NCI-H1092 treated with DMSO at 0.1 percent for 48 hours (cell line): ENCODE results near the gene NFE2L1.
"Not testable (repeated sequence)": the region's sequence is repeated elsewhere in the genome, so short reads cannot be mapped to it uniquely, and the experiment has no call there.

ENCODE experiments used
- DNase-seq: peaks from one replicate; lab custom pipeline; 2025; lab: John Stamatoyannopoulos, UW

NFE2L1 gene

DNA sequence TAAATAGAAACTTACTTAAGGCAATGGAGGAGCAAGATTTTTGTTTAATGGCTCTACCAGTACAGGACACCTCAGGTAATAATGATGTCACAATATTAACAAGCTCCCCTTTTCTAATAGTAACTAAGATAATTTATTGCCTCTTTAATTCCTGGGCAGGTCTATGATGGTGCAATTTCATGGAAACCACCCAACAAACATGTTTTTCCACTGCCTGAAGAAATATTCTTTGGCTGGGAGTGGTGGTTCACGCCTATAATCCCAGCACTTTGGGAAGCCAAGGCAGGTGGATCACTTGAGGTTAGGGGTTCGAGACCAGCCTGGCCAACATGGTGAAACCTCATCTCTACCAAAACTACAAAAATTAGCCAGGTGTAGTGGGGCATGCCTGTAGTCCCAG is 19.6 kb downstream of the NFE2L1 start:
- DNase-seq: not testable (repeated sequence)

DNA sequence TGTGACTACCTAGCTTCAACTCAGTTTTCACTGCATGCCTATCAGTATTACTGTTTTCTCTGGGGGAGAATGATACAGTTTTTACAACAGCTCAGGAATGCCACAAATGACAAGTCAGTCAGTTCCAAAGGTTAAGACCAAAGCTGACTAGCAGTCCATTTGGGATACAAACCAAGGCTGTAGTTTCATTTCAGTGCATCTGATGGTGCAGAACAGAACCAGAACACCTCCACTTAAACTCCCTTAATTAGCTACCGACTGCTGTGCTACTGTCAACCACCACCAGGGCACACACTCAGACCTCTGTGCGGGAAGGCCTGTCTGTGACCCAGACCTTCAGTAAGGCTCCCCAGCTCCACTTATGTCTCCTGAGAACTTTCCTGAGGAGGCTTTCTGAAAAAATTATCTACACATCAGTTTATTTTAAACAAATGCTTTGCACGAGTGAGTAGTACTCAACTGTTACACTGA is 20.4 kb downstream of the NFE2L1 start:
- DNase-seq: no peak

GRCh38 chr17:48070195-48070594 is 22.0 kb downstream of the NFE2L1 start:
- no peak for DNase-seq

DNA sequence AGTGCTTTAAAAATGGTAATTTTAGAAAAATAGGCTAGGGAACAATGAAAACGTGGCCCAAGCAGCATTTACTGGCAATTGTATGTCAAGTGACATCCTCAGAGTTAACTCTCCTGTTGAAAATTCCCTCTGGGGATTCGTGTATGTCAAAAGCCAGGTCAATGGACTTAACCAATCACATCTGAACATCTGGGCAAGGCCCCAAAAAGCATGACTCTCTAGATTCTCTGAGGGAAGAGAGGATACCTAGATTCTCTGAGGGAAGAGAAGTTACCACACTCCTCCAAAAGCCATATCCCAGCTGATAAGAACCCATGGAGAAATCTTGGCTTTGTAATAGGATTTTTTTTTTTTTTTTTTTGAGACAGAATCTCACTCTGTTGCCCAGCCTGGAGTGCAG is 23.5 kb downstream of the NFE2L1 start:
- DNase-seq: no peak

GRCh38 chr17:48072811-48073210 is 24.7 kb downstream of the NFE2L1 start:
- not testable (repeated sequence) for DNase-seq

- DNase-seq: not testable (repeated sequence)
Observed at GRCh38 chr17:48073566-48074094, 25.5 kb downstream of the NFE2L1 start.

GRCh38 chr17:48074322-48075081 is 26.3 kb downstream of the NFE2L1 start:
- peak; percentile 34 for DNase-seq

GRCh38 chr17:48077152-48077551 is 29.0 kb downstream of the NFE2L1 start:
- DNase-seq: not testable (repeated sequence)

GRCh38 chr17:48081858-48082257 is 33.7 kb downstream of the NFE2L1 start:
- DNase-seq: no peak

GRCh38 chr17:48084932-48085331 is 36.8 kb downstream of the NFE2L1 start:
- DNase-seq: no peak

GRCh38 chr17:48093341-48094045 is 45.3 kb downstream of the NFE2L1 start:
- no peak for DNase-seq

DNA sequence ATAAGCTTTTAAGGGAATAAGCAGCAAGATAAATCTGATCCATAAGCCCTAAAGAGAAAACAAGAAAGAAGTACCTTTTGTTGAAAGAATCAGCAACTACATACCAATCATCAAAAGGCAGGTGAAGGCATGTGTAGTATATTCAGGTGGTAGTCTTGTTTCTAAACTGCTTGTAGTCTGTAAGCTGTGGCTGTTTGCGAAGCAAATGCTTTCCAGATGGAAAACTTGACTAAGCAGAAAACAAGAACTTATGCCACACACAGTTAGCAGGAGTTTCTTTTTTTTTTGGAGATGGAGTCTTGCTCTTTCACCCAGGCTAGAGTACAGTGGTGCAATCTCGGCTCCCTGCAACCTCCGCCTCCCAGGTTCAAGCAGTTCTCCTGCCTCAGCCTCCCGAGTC is 47.5 kb downstream of the NFE2L1 start:
- DNase-seq: no peak

GRCh38 chr17:48100160-48100559 is 52.0 kb downstream of the NFE2L1 start:
- no peak for DNase-seq

- peak; percentile 66 for DNase-seq
Observed at GRCh38 chr17:48100591-48101011, 52.4 kb downstream of the NFE2L1 start.

DNA sequence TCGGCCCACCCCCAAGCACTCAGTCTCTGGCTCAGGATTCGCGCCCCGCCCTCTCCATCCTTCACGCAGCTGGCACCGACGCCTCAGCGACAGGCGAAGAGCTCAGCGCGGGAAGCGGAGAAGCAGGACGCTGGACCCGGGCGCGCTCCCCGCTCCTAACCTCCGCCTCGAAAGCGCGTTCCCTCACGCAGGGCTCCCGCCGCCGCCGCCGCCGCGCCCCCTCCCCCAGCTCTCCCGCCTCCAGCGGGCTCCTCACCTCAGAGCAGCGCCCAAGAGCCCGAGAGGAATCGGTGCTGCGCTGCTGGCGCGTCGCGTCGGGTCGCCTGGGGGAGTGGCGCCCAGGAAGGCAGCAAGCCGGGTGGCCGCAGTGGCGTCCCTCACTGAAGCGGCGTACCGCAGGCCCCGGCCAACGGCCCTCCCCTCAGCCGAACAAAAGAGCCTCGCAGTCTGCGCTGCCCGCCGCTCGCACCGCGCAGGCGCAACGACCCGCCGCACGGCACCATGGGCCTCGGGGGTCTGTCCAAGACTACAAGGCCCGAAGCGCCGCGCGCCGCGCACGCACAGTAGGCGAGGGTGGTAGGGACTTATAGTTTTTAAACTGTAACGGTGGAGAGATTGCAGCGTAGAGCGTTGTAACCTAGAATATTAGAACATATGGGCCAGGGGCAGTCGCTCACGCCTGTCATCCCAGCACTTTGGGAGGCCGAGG is 53.0 kb downstream of the NFE2L1 start, which contains the start of gene CBX1:
CBX1 (minus strand) TSS at position 467 of the 709 bp plus-strand sequence. CDS start 24,474 bp downstream, outside the sequence.
- DNase-seq: peak; percentile 94

DNA sequence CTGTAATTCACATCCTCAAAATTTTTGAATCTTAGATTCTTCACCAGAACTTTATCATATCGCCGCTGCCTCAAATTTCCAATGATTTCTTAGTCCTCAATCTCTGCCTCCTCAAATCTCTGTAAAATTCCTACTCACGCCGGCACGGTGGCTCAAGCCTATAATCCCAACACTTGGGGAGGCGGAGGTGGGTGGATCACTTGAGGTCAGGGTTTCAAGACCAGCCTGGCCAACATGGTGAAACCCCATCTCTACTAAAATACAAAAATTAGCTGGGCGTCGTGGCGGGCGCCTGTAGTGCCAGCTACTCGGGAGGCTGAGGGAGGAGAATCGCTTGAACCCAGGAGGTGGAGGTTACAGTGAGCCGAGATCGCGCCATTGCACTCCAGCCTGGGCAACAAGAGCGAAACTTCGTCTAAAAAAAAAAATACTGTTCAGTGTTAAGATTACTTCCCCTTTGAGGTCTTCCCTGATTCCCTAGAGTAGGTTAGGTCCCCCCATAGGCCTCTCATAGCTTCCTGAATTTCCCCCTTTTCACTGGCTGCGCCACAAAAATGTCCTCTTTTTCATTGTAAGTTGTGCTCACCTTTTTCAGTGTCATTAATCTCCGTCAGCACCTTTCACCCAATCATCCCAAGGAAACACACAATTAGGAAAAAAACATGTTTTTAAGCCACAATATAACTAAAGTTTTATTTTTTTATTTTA is 54.0 kb downstream of the NFE2L1 start:
- no peak for DNase-seq

DNA sequence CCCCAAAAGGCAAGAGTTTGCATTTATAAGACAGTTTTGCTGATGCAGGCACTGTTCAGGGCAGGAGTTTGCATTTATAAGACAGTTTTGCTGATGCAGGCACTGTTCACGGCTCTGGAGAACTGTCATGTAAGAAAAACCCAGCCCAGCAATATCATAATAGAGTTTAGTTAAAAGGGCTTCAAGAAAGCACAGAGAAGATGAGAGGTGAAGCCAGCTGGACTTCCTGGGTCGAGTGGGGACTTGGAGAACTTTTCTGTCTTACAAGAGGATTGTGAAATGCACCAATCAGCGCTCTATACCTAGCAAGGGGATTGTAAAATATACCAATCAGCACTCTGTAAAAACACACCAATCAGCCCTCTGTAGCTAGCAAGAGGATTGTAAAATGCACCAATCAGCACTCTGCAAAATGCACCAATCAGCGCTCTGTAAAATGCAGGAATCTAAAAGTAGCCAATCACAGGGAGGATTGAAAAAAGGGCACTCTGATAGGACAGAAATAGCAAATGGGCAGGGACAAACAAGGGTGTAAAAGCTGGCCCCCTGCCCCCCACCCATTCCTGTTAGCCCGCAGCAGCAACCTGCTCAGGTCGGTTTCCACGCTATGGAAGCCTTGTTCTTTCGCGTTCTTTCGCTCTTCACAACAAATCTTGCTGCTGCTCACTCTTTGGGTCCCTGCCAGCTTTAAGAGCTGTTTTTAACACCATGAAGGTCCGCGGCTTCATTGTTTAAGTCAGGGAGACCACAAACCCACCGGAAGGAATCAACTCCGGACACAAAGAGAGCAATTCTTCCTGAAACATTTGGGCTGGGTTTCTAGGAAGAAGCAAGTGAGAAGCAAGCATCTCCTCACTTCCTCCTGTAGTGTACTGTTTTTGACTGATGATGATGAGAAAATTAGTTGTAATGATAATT is 54.9 kb downstream of the NFE2L1 start:
- no peak for DNase-seq

GRCh38 chr17:48104440-48104839 is 56.3 kb downstream of the NFE2L1 start:
- no peak for DNase-seq

- no peak for DNase-seq
Observed at GRCh38 chr17:48106802-48107136, 58.6 kb downstream of the NFE2L1 start.
